ENCODE results near the gene RNF125. TPM values are rescaled to one million over a fixed set of nuclear protein-coding genes. Genes with fewer than 3 reads are reported as not detected.

RNF125 gene
- total RNA-seq, 6 experiments from 2014 or later: 0.12 to 0.66 (median 0.22) TPM

DNA sequence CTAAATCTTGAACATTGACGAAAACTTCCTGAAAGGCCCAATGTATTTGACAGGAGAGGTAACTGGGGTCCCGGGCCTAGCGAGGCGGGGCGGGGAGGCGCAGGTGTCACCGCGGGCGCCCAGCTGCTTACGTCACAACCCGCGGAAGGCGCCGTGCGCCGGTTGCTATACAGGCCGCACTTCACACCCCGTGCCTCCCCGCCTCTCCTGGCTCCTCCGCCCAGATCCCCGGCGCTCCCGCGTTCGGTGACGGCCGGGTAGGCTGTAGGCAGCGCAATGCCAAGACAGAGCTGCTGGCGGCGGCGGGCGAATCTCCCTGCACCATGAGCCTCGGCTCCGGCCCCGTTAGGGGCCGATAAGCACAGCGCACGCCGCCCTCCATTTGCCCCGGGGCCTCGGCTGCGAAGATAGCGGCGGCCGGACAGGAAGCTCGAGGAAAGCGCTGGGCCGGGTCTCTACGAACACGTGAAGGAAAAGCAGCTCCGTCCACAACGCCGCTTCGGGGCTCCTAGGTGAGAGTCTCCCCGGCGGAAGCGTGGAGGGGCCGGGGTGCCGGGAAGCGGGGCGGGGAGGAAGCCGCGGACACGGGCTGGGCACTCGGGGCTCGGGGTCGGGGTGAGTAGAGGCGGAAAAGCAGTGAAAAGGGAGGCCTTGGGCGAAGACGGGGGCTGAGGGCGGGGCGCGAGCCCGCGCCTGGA, 73.2 kb downstream of the RNF125 start, which contains the start of gene RNF138:
Gene RNF138 (plus strand): TSS at position 151 of the 698 bp plus-strand sequence. CDS start 903 bp downstream, outside the sequence.
- H3K36me3 Mint-ChIP-seq (ENCODE audit: low read depth): peaks cover 30% of the 10 kb centered on the region
- H3K27me3 Mint-ChIP-seq (ENCODE audit: insufficient read depth): peaks cover 6% of the 10 kb centered on the region; the same call in 1 of the 2 replicates
- H3K27ac Mint-ChIP-seq: peak within 1 kb of the TSS; percentile 97

DNA sequence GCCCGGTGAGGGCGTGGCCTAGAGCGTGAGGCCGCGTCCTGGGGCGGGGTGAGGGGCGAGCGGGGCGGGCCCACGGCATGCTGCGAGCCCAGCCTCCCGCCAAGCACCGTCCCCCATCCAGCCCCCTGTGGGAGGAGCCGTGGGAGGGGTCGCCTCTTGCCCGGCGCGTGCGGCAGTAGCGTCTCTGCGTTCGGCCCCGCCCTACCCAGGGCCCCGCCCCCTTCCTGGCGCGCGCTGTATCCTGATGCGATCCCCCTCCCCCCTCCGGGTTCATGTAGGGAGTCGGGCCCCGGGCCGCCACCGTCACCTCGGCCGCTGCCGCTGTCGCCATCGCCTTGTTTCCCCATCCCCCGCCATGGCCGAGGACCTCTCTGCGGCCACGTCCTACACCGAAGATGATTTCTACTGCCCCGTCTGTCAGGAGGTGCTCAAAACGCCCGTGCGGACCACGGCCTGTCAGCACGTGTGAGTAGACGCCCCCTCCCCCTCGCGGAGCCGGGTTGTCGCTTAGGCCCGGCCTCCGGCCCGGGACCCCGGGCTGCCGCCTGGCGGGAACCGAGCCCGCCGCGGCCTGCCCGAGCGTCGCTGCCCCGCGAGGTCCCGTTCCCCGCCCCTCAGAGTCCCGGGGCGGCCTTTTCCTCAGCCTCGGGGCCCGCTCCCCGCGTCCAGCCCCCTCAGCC, 73.9 kb downstream of the RNF125 start:
- Mint-ChIP-seq H3K36me3 (ENCODE audit: low read depth) (peaks cover 30% of the 10 kb centered on the region), H3K9me3 (no peaks in the 10 kb centered on the region), H3K27ac (peak overlapping the region; percentile 97), H3K4me1 (ENCODE audit: low read depth) (peaks cover 38% of the 10 kb centered on the region), H3K27me3 (ENCODE audit: insufficient read depth) (peaks cover 6% of the 10 kb centered on the region; the same call in 1 of the 2 replicates), H3K4me3 (peak overlapping the region; percentile 93)
- TF ChIP-seq, protein P1, sequence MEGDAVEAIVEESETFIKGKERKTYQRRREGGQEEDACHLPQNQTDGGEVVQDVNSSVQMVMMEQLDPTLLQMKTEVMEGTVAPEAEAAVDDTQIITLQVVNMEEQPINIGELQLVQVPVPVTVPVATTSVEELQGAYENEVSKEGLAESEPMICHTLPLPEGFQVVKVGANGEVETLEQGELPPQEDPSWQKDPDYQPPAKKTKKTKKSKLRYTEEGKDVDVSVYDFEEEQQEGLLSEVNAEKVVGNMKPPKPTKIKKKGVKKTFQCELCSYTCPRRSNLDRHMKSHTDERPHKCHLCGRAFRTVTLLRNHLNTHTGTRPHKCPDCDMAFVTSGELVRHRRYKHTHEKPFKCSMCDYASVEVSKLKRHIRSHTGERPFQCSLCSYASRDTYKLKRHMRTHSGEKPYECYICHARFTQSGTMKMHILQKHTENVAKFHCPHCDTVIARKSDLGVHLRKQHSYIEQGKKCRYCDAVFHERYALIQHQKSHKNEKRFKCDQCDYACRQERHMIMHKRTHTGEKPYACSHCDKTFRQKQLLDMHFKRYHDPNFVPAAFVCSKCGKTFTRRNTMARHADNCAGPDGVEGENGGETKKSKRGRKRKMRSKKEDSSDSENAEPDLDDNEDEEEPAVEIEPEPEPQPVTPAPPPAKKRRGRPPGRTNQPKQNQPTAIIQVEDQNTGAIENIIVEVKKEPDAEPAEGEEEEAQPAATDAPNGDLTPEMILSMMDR (IDR thresholded peaks at IDR 0.05): peak; percentile 27; the same call in 1 of the 2 replicates
- DNase-seq: peak; percentile 94

More for the DNA sequence above, 73.2 kb downstream of the RNF125 start, which contains the start of gene RNF138:
- H3K9me3 Mint-ChIP-seq: no peaks in the 10 kb centered on the region
- H3K4me1 Mint-ChIP-seq (ENCODE audit: low read depth): peaks cover 45% of the 10 kb centered on the region
- DNase-seq: peak; percentile 71
- H3K4me3 Mint-ChIP-seq: peak within 1 kb of the TSS; percentile 93
- TF ChIP-seq, protein P1 (IDR thresholded peaks at IDR 0.05): no peak

DNA sequence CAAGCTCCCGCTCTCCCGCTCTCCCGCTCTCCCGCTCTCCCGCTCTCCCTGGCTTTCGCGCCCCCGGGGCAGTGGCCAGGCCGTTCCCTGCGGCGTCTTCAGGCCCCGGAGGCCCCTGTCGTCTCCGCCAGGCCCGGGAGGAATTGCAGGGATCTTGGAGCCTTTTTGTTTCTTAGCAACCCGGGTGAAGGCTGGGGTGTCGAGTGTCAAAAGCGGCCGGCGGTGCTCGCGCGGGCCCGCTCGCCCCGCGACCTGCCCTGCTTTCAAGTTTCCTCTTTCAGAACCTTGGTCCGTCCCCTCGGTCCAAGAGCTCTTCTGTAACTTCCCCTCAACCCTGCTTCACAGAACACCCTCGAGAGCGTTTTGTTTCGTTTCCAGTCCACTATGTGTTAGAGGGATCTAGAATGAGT, 74.5 kb downstream of the RNF125 start:
- DNase-seq: peak; percentile 45
- H3K36me3 Mint-ChIP-seq (ENCODE audit: low read depth): peaks cover 30% of the 10 kb centered on the region
- H3K27ac Mint-ChIP-seq: peak overlapping the region; percentile 94
- H3K4me3 Mint-ChIP-seq: peak overlapping the region; percentile 93
- TF ChIP-seq, protein P1 (IDR thresholded peaks at IDR 0.05): no peak
- peaks cover 8% of the 10 kb centered on the region; the same call in 1 of the 2 replicates for H3K27me3 Mint-ChIP-seq (ENCODE audit: insufficient read depth)
- peaks cover 34% of the 10 kb centered on the region for H3K4me1 Mint-ChIP-seq (ENCODE audit: low read depth)
- no peaks in the 10 kb centered on the region for H3K9me3 Mint-ChIP-seq

DNA sequence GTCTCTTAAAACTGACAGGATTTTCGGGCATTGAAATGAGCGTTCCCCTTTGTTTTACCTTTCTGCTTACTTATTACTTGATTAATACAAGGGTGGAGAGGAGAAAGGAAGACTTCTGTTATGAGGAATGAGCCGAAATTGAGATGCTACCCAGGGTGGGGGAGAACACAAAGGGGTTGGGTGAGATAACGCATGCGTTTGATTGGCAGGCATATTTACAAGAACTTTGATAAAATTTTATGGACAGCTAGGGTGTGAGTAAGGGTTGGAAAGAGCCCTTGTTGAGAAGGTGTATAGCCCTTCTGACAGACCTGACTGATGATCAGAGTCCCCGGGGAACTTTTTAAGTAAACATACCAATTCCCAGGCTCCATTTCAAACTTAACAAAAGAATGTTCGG, 74.9 kb downstream of the RNF125 start:
- peak overlapping the region; percentile 93 for H3K4me3 Mint-ChIP-seq
- TF ChIP-seq, protein P1 (IDR thresholded peaks at IDR 0.05): no peak
- H3K9me3 Mint-ChIP-seq: no peaks in the 10 kb centered on the region
- H3K27ac Mint-ChIP-seq: peak overlapping the region; percentile 94
- no peak for DNase-seq
- H3K4me1 Mint-ChIP-seq (ENCODE audit: low read depth): peaks cover 34% of the 10 kb centered on the region
- peaks cover 30% of the 10 kb centered on the region for H3K36me3 Mint-ChIP-seq (ENCODE audit: low read depth)
- H3K27me3 Mint-ChIP-seq (ENCODE audit: insufficient read depth): peaks cover 8% of the 10 kb centered on the region; the same call in 1 of the 2 replicates

DNA sequence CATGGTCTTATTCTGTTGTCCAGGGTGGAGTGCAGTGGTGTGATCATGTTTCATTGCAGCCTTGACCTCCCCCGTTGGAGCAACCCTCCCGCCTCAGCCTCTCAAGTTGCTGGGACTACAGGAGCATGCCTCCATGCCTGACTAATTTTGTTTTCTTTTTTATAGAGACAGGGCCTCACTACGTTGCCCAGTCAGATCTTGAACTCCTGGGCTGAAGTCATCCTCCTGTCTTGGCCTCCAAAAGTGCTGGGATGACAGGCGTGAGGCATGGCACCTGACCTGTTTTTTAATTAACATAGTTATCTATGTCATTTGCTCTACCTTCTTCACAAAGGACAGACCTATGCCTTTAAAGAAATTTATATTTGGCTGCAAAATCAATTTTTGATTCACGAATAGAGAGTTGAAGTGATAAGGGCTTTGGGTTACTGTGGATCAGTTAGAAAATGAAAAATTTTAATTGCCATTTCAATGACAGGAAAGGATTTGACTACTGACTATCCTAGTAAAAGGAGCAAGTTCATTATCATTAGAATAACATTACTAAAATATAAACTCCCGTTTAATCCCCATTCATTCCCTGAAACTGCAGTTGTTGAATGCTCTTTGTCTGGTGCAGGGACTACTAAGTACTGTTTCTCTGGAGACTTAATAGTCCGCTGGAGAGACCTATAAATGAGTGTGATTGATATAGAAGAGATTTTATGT, 76.7 kb downstream of the RNF125 start:
- Mint-ChIP-seq H3K36me3 (ENCODE audit: low read depth) (peaks cover 30% of the 10 kb centered on the region), H3K9me3 (no peaks in the 10 kb centered on the region), H3K27me3 (ENCODE audit: insufficient read depth) (peaks cover 5% of the 10 kb centered on the region; the same call in 1 of the 2 replicates), H3K27ac (no peak overlapping the region), H3K4me3 (peak overlapping the region; percentile 46), H3K4me1 (ENCODE audit: low read depth) (peaks cover 44% of the 10 kb centered on the region)
- TF ChIP-seq, protein P1 (IDR thresholded peaks at IDR 0.05): no peak
- no peak for DNase-seq
